HCT116 (cell line): ENCODE results near the gene STIM2.

Experiments used
- EZH2 ChIP-seq: fragments of 200-600 bp; sonication (generic); IDR thresholded peaks from 2 replicates; pipeline ENCODE4 v1.6.1; 2017; ENCODE audit warnings: antibody characterized with exemption, mixed run types
- POLR2A ChIP-seq: IDR thresholded peaks from 2 replicates; pipeline ENCODE4 v1.7.0; 2011; ENCODE audit warnings: borderline replicate concordance; ENCODE audit not compliant: insufficient read depth, insufficient read length; ENCODE audit errors: extremely low read depth
- POLR2AphosphoS5 ChIP-seq: IDR thresholded peaks from 2 replicates; pipeline ENCODE4 v1.6.1; 2011; ENCODE audit warnings: mild to moderate bottlenecking, low read depth, low read length, moderate library complexity
- RAD21 ChIP-seq: IDR thresholded peaks from 2 replicates; pipeline ENCODE4 v1.6.1; 2012; ENCODE audit warnings: low read depth, mild to moderate bottlenecking
- SIN3A ChIP-seq: IDR thresholded peaks from 2 replicates; pipeline ENCODE4 v1.6.1; 2012; ENCODE audit warnings: low read depth
- TCF7L2 ChIP-seq: IDR thresholded peaks from 2 replicates; pipeline ENCODE4 v1.7.0; 2011; ENCODE audit warnings: borderline replicate concordance, inconsistent platforms; ENCODE audit not compliant: insufficient read depth, insufficient read length; ENCODE audit errors: extremely low read depth
- YY1 ChIP-seq: IDR thresholded peaks from 2 replicates; pipeline ENCODE4 v1.6.1; 2011; ENCODE audit warnings: low read length, low read depth, moderate library complexity, mild to moderate bottlenecking; ENCODE audit not compliant: insufficient replicate concordance; ENCODE audit errors: extremely low read depth
- ZFX ChIP-seq: fragments of 450-650 bp; IDR thresholded peaks from 2 replicates; pipeline ENCODE4 v1.6.1; 2017
- ZNF274 ChIP-seq: fragments of 200-500 bp; sonication (Bioruptor generic); IDR thresholded peaks from 2 replicates; pipeline ENCODE4 v1.6.1; 2014; ENCODE audit warnings: mild to moderate bottlenecking, low read depth, low read length, inconsistent platforms
- TF ChIP-seq, protein P1 (sequence below), 3 experiments: fragments of 200-600 bp in 1 of 3; sonication (generic) in 1 of 3; IDR thresholded peaks in 2 of 3; conservative IDR thresholded peaks in 1 of 3; 2 replicates each; pipeline ENCODE4 v1.5.1; 2012 to 2017; ENCODE audit warnings: low read depth in 2 of 3, low read length in 2 of 3, antibody characterized with exemption in 1 of 3, borderline replicate concordance in 1 of 3, control low read depth in 1 of 3, mild to moderate bottlenecking in 1 of 3, mixed read lengths in 1 of 3, mixed run types in 1 of 3, moderate library complexity in 1 of 3; ENCODE audit not compliant: insufficient read depth in 1 of 3
- TF ChIP-seq, protein P2 (sequence below): IDR thresholded peaks from 2 replicates; pipeline ENCODE4 v1.6.1; 2012
- TF ChIP-seq, protein P3 (sequence below): IDR thresholded peaks from 2 replicates; pipeline ENCODE4 v1.6.1; 2012; ENCODE audit warnings: low read depth

DNA sequence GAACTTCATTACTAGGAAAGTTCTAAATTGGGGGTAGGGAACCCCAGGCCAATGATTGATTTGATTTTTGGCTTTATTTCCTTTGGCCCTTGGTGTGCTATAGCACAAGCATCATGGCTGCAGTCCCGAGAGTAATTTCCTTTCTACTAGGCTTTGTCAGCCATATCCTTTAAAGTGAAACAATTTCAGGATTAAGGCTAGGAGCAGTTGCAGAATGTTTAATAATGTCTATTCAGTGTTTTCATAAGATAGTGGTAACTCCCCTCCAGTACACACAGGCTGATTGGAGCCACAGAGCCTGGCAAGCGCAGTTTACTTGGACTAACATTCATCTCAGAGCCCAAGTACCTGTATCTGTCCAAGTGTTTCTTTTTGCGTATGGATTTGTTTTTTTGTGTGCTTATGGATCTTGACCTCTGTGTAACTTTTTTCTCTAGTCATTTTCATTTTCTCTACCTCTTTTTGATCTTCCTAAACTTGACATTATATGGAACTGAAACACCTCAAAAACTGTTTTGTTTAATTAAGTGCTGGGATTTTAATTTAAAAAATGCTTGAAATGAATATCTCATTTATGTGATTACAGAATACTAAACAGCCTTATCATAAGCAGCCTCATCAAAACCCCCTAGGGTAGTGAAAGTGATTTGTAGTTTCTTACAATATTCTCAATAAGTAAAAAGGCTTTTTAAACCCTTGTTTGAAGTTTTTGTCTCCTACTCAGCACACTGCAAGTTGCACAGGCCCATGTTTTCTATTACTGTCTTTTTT, 7.5 kb downstream of the STIM2 start:
- no peak for TF ChIP-seq POLR2A
- no peak for TF ChIP-seq POLR2AphosphoS5
- TF ChIP-seq, protein P1, sequence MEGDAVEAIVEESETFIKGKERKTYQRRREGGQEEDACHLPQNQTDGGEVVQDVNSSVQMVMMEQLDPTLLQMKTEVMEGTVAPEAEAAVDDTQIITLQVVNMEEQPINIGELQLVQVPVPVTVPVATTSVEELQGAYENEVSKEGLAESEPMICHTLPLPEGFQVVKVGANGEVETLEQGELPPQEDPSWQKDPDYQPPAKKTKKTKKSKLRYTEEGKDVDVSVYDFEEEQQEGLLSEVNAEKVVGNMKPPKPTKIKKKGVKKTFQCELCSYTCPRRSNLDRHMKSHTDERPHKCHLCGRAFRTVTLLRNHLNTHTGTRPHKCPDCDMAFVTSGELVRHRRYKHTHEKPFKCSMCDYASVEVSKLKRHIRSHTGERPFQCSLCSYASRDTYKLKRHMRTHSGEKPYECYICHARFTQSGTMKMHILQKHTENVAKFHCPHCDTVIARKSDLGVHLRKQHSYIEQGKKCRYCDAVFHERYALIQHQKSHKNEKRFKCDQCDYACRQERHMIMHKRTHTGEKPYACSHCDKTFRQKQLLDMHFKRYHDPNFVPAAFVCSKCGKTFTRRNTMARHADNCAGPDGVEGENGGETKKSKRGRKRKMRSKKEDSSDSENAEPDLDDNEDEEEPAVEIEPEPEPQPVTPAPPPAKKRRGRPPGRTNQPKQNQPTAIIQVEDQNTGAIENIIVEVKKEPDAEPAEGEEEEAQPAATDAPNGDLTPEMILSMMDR (IDR thresholded peaks at IDR 0.05 in 2 of 3, conservative IDR thresholded peaks at IDR 0.05 in 1 of 3; ENCODE audit: borderline replicate concordance in 1 of 3, insufficient read depth in 1 of 3, low read depth in 2 of 3, low read length in 2 of 3) = no peak
- TF ChIP-seq EZH2 = no peak
- TF ChIP-seq, protein P2, sequence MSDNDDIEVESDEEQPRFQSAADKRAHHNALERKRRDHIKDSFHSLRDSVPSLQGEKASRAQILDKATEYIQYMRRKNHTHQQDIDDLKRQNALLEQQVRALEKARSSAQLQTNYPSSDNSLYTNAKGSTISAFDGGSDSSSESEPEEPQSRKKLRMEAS = no peak
- no peak for TF ChIP-seq ZFX
- no peak for TF ChIP-seq ZNF274
- TF ChIP-seq YY1 = no peak
- TF ChIP-seq, protein P3, sequence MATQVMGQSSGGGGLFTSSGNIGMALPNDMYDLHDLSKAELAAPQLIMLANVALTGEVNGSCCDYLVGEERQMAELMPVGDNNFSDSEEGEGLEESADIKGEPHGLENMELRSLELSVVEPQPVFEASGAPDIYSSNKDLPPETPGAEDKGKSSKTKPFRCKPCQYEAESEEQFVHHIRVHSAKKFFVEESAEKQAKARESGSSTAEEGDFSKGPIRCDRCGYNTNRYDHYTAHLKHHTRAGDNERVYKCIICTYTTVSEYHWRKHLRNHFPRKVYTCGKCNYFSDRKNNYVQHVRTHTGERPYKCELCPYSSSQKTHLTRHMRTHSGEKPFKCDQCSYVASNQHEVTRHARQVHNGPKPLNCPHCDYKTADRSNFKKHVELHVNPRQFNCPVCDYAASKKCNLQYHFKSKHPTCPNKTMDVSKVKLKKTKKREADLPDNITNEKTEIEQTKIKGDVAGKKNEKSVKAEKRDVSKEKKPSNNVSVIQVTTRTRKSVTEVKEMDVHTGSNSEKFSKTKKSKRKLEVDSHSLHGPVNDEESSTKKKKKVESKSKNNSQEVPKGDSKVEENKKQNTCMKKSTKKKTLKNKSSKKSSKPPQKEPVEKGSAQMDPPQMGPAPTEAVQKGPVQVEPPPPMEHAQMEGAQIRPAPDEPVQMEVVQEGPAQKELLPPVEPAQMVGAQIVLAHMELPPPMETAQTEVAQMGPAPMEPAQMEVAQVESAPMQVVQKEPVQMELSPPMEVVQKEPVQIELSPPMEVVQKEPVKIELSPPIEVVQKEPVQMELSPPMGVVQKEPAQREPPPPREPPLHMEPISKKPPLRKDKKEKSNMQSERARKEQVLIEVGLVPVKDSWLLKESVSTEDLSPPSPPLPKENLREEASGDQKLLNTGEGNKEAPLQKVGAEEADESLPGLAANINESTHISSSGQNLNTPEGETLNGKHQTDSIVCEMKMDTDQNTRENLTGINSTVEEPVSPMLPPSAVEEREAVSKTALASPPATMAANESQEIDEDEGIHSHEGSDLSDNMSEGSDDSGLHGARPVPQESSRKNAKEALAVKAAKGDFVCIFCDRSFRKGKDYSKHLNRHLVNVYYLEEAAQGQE = no peak
- TF ChIP-seq SIN3A = no peak
- no peak for TF ChIP-seq RAD21
- no peak for TF ChIP-seq TCF7L2
